CD14-positive monocyte (primary cell): Measurements from ENCODE around the gene TRIM59. TPM values are rescaled to one million over a fixed set of nuclear protein-coding genes. Genes with fewer than 3 reads are reported as not detected.

ENCODE experiments used
- DNase-seq, 3 donors: peaks; one replicate each; pipeline ENCODE4 v3.0.0-alpha.2; 2011 to 2022
- H2AFZ ChIP-seq: 2 replicates; pipeline ENCODE4 v1.6.0; 2012; ENCODE audit warnings: mild to moderate bottlenecking, low read depth, low read length, inconsistent platforms; ENCODE audit not compliant: insufficient read depth, poor library complexity, severe bottlenecking
- H3K27ac ChIP-seq, 2 donors: 1 replicate in 1 of 2; 2 replicates in 1 of 2; pipeline ENCODE4 v1.5.1; 2012 to 2013; ENCODE audit warnings: low read length in 2 of 2, control low read depth in 1 of 2, inconsistent platforms in 1 of 2, low read depth in 1 of 2, mild to moderate bottlenecking in 1 of 2
- H3K27me3 ChIP-seq, 2 donors: one replicate each; pipeline versions ENCODE4 v1.6.0 to v1.6.1; 2011 to 2013; ENCODE audit warnings: low read length in 2 of 2; ENCODE audit not compliant: control insufficient read depth in 2 of 2, insufficient read depth in 2 of 2
- H3K36me3 ChIP-seq, 2 donors: replicated peaks in 1 of 2; 1 replicate in 1 of 2; 2 replicates in 1 of 2; pipeline versions ENCODE4 v1.5.1 to v1.6.1; 2012 to 2013; ENCODE audit warnings: low read length in 2 of 2, control low read depth in 1 of 2, inconsistent platforms in 1 of 2, mild to moderate bottlenecking in 1 of 2; ENCODE audit not compliant: insufficient read depth in 2 of 2, control insufficient read depth in 1 of 2
- H3K4me1 ChIP-seq, 2 donors: 1 replicate in 1 of 2; 2 replicates in 1 of 2; pipeline versions ENCODE4 v1.5.1 to v1.6.1; 2012 to 2013; ENCODE audit warnings: low read length in 2 of 2, control low read depth in 1 of 2, inconsistent platforms in 1 of 2, mild to moderate bottlenecking in 1 of 2, moderate library complexity in 1 of 2; ENCODE audit not compliant: insufficient read depth in 2 of 2, control insufficient read depth in 1 of 2
- H3K4me2 ChIP-seq: replicated peaks from 2 replicates; pipeline ENCODE3; 2012; ENCODE audit warnings: low read length, moderate library complexity, mild to moderate bottlenecking; ENCODE audit not compliant: poor library complexity, severe bottlenecking; ENCODE audit errors: extremely low read depth
- H3K4me3 ChIP-seq, 3 experiments: fragments of 200-600 bp in 1 of 3; sonication (generic) in 1 of 3; replicated peaks in 1 of 3; 1 replicate in 2 of 3; 2 replicates in 1 of 3; pipeline ENCODE4 v1.5.1; 2011 to 2013; ENCODE audit warnings: low read length in 3 of 3, mild to moderate bottlenecking in 3 of 3, control low read depth in 2 of 3, low read depth in 2 of 3, inconsistent platforms in 1 of 3, moderate library complexity in 1 of 3
- H3K79me2 ChIP-seq: 2 replicates; pipeline ENCODE4 v1.6.0; 2012; ENCODE audit warnings: mild to moderate bottlenecking, control low read depth, inconsistent platforms, low read length, moderate library complexity; ENCODE audit not compliant: insufficient read depth
- H3K9ac ChIP-seq: 2 replicates; pipeline ENCODE4 v1.6.0; 2017; ENCODE audit warnings: low read length, mild to moderate bottlenecking; ENCODE audit not compliant: insufficient read depth, poor library complexity, severe bottlenecking
- H3K9me3 ChIP-seq, 2 donors: replicated peaks in 1 of 2; 1 replicate in 1 of 2; 2 replicates in 1 of 2; pipeline versions ENCODE4 v1.5.1 to v1.6.1; 2012 to 2013; ENCODE audit warnings: low read length in 2 of 2, control low read depth in 1 of 2; ENCODE audit not compliant: control insufficient read depth in 1 of 2, insufficient read depth in 1 of 2
- H4K20me1 ChIP-seq: 2 replicates; pipeline ENCODE4 v1.6.0; 2012; ENCODE audit warnings: mild to moderate bottlenecking, low read length, control low read depth, moderate library complexity; ENCODE audit not compliant: insufficient read depth
- H3K27ac Mint-ChIP-seq, 7 donors: one replicate each; pipeline ENCODE4 v1.8.0; 2020; ENCODE audit warnings: mild to moderate bottlenecking in 7 of 7, mixed read lengths in 7 of 7, moderate library complexity in 6 of 7, inconsistent platforms in 2 of 7
- H3K27me3 Mint-ChIP-seq, 3 donors: one replicate each; pipeline ENCODE4 v1.8.0; 2021 to 2022; ENCODE audit warnings: low read depth in 3 of 3, mild to moderate bottlenecking in 3 of 3, mixed read lengths in 3 of 3, moderate library complexity in 3 of 3, inconsistent platforms in 1 of 3
- H3K36me3 Mint-ChIP-seq, 2 donors: one replicate each; pipeline ENCODE4 v1.8.0; 2020; ENCODE audit warnings: mixed read lengths in 2 of 2, inconsistent platforms in 1 of 2, mild to moderate bottlenecking in 1 of 2
- H3K4me1 Mint-ChIP-seq: one replicate; pipeline ENCODE4 v1.8.0; 2020; ENCODE audit warnings: mild to moderate bottlenecking, mixed read lengths
- H3K4me3 Mint-ChIP-seq, 2 donors: one replicate each; pipeline ENCODE4 v1.8.0; 2020; ENCODE audit warnings: mild to moderate bottlenecking in 2 of 2, mixed read lengths in 2 of 2, moderate library complexity in 1 of 2
- H3K9me3 Mint-ChIP-seq, 7 donors: one replicate each; pipeline ENCODE4 v1.8.0; 2020 to 2022; ENCODE audit warnings: mixed read lengths in 7 of 7, mild to moderate bottlenecking in 6 of 7, moderate library complexity in 6 of 7, inconsistent platforms in 2 of 7
- WGBS: methylation state at CpG from one replicate; pipeline ENCODE4 v1.1.5; 2013; ENCODE audit warnings: missing lambda C conversion rate; ENCODE audit not compliant: insufficient coverage; 5-methylcytosine and 5-hydroxymethylcytosine counted together
- intact Hi-C, 2 donors: fragments of 100-400 bp; cut with micrococcal nuclease; formaldehyde crosslinking; loops; one replicate each; pipeline versions ENCODE4 v1.15.0 to v1.15.1; 2023
- polyA plus RNA-seq, 3 donors: library from polyadenylated mRNA; depleted of rRNA in 1 of 3; unstranded in 2 of 3; stranded (reverse) in 1 of 3; fragments of 300-500 nt in 2 of 3; fragments of >200 nt in 1 of 3; fragmentation: Illumina TruSeq in 2 of 3; gene quantifications; 1 replicate in 2 of 3; 2 replicates in 1 of 3; pipeline ENCODE4 v1.2.3, GENCODE V29; 2012 to 2021
- small RNA-seq: library from RNA; depleted of rRNA; stranded (forward); fragments of <200 nt; gene quantifications from one replicate; pipeline ENCODE3, GENCODE V24; 2012; ENCODE audit warnings: low read depth; ENCODE audit not compliant: insufficient read length
- TF ChIP-seq, protein P1 (sequence below): fragments of 200-600 bp; IDR thresholded peaks from one replicate; pipeline ENCODE4 v1.8.0; 2022; ENCODE audit warnings: antibody characterized with exemption, mild to moderate bottlenecking

TRIM59 gene
- polyA plus RNA-seq, 3 donors: 2.5 to 4.2 (median 4.2) TPM

DNA sequence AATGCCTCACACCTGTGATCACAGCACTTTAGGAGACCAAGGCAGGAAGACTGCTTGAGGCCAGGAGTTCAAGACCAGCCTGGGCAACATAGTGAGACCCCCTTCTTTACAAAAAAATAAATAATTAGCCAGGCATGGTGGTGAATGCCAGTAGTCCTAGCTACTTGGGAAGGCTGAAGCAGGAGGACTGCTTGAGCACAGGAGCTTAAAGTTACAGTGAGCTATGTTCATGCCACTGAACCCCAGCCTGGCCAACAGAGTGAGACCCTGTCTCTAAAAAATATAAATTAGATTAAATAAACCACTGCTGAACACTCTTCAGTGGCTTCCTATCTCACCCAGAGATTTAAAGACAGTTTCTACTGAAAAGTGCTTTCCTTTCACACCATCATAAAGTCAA is 56.8 kb downstream of the TRIM59 start:
- no peak overlapping the region for H3K27ac ChIP-seq
- H3K4me2 ChIP-seq: no peak overlapping the region
- TF ChIP-seq, protein P1, sequence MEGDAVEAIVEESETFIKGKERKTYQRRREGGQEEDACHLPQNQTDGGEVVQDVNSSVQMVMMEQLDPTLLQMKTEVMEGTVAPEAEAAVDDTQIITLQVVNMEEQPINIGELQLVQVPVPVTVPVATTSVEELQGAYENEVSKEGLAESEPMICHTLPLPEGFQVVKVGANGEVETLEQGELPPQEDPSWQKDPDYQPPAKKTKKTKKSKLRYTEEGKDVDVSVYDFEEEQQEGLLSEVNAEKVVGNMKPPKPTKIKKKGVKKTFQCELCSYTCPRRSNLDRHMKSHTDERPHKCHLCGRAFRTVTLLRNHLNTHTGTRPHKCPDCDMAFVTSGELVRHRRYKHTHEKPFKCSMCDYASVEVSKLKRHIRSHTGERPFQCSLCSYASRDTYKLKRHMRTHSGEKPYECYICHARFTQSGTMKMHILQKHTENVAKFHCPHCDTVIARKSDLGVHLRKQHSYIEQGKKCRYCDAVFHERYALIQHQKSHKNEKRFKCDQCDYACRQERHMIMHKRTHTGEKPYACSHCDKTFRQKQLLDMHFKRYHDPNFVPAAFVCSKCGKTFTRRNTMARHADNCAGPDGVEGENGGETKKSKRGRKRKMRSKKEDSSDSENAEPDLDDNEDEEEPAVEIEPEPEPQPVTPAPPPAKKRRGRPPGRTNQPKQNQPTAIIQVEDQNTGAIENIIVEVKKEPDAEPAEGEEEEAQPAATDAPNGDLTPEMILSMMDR: no peak
- no peaks in the 10 kb centered on the region for H3K36me3 ChIP-seq
- H3K27me3 Mint-ChIP-seq: no peaks in the 10 kb centered on the region
- H3K9ac ChIP-seq: no peak overlapping the region
- H2AFZ ChIP-seq: no peak overlapping the region
- no peak for DNase-seq
- no peaks in the 10 kb centered on the region for H3K9me3 ChIP-seq
- peaks cover 13% of the 10 kb centered on the region for H3K79me2 ChIP-seq
- H3K9me3 Mint-ChIP-seq: no peaks in the 10 kb centered on the region
- intact Hi-C loops: no loop called here
- H3K4me3 Mint-ChIP-seq: no peak overlapping the region
- H4K20me1 ChIP-seq: no peaks in the 10 kb centered on the region
- H3K27ac Mint-ChIP-seq: no peak overlapping the region
- no peaks in the 10 kb centered on the region for H3K27me3 ChIP-seq
- H3K4me1 Mint-ChIP-seq: peaks cover 3% of the 10 kb centered on the region
- H3K4me1 ChIP-seq: no peaks in the 10 kb centered on the region
- no peak overlapping the region for H3K4me3 ChIP-seq
- no peaks in the 10 kb centered on the region for H3K36me3 Mint-ChIP-seq

DNA sequence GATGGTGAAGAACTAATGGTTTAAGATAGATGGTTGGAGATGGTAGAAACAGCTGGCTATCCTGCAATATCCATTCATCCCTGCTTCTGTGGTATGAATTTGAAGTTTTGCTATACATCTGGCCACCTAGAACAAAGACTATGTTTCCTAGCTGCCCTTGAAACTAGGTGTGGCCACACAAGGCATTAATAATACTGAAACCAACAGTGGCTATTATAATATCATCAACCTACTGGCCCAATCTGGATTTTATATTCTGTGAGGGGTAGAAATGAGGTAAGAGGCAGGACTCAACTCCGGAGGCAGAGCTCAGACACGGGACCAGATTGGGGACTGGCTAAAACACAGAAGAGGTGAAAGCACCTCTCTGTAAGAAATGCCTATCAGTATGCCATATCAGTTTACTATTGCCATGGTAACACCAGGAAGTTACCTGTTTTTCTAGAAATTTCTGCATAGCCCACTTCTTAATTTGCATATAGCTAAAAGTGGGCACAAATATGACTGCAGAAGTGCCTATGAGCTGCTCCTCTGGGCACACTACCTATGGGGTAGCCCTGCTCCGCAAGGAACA is 58.9 kb downstream of the TRIM59 start:
- H3K4me3 ChIP-seq: no peak overlapping the region
- no peak overlapping the region for H3K9ac ChIP-seq
- peaks cover 4% of the 10 kb centered on the region for H3K79me2 ChIP-seq
- intact Hi-C loops: no loop called here
- no peak overlapping the region for H3K27ac ChIP-seq
- H3K27me3 ChIP-seq: no peaks in the 10 kb centered on the region
- Mint-ChIP-seq H3K4me1 (peaks cover 8% of the 10 kb centered on the region), H3K36me3 (no peaks in the 10 kb centered on the region), H3K9me3 (no peaks in the 10 kb centered on the region), H3K27me3 (no peaks in the 10 kb centered on the region), H3K4me3 (no peak overlapping the region), H3K27ac (no peak overlapping the region)
- H3K4me2 ChIP-seq: no peak overlapping the region
- H3K9me3 ChIP-seq: no peaks in the 10 kb centered on the region
- TF ChIP-seq, protein P1: no peak
- no peaks in the 10 kb centered on the region for H4K20me1 ChIP-seq
- 100% methylated on average over 1 of the region's 3 CpGs for WGBS
- no peaks in the 10 kb centered on the region for H3K4me1 ChIP-seq
- H3K36me3 ChIP-seq: no peaks in the 10 kb centered on the region
- DNase-seq: no peak
- H2AFZ ChIP-seq: no peak overlapping the region

Small RNA genes within 50 kb of the gene (small RNA-seq; reads per million reads assigned to genes)
- 17,494 reads per million, percentile 100 among the genes with 10 or more reads in this experiment for gene MIR15B
- gene MIR16-2: 16.5 reads per million, percentile 85 among the genes with 10 or more reads in this experiment
- gene RNU7-136P: not detected

Other genes with a start within 250 kb of the TRIM59 start
- gene C3orf80, start 224.4 kb downstream of the TRIM59 start, polyA plus RNA-seq: under 1 TPM in 1 of 3 donors, not detected in 2; 0.03 TPM
- gene IFT80, start 50.6 kb downstream of the TRIM59 start, polyA plus RNA-seq: 1 to 10 TPM; 1.3 to 7.7 (median 1.4) TPM
- gene SMC4, start 50.1 kb downstream of the TRIM59 start, polyA plus RNA-seq: 10 to 100 TPM in 2 of 3 donors, 1 to 10 TPM in 1; 6.8 to 17.2 (median 14.1) TPM
- gene KPNA4, start 115.8 kb upstream of the TRIM59 start, polyA plus RNA-seq: 10 to 100 TPM in 1 of 3 donors, 1 to 10 TPM in 2; 4.4 to 14.7 (median 4.5) TPM
- gene ARL14, start 227.4 kb upstream of the TRIM59 start, polyA plus RNA-seq: not detected